Measurements from ENCODE around the gene LY6G6F.

LY6G6F gene

GRCh38 chr6:31676904-31677303, 29.8 kb upstream of the LY6G6F start:
- DNase-seq (ENCODE audit: low spot score), result no peak

GRCh38 chr6:31677955-31678354, 28.7 kb upstream of the LY6G6F start:
- DNase-seq (ENCODE audit: low spot score), result no peak

- peak; percentile 87 for DNase-seq (ENCODE audit: low spot score)
Measured at GRCh38 chr6:31680226-31681134, 26.2 kb upstream of the LY6G6F start, which contains the start of gene LY6G5C. LY6G5C (minus strand) TSS chr6:31681067; CDS start chr6:31680373, 694 bp downstream.

- no peak for DNase-seq (ENCODE audit: low spot score)
Measured at GRCh38 chr6:31681135-31681671, 25.5 kb upstream of the LY6G6F start.

- DNase-seq (ENCODE audit: low spot score), result no peak
Measured at GRCh38 chr6:31683591-31683990, 23.1 kb upstream of the LY6G6F start.

GRCh38 chr6:31686483-31686882, 20.2 kb upstream of the LY6G6F start:
- DNase-seq (ENCODE audit: low spot score), result no peak

- no peak for DNase-seq (ENCODE audit: low spot score)
Measured at GRCh38 chr6:31687321-31687720, 19.3 kb upstream of the LY6G6F start.

GRCh38 chr6:31687860-31688693, 18.6 kb upstream of the LY6G6F start:
- no peak for DNase-seq (ENCODE audit: low spot score)

- DNase-seq (ENCODE audit: low spot score), result no peak
Measured at GRCh38 chr6:31689249-31690110, 17.2 kb upstream of the LY6G6F start.

- DNase-seq (ENCODE audit: low spot score), result no peak
Measured at GRCh38 chr6:31690231-31691077, 16.2 kb upstream of the LY6G6F start.

GRCh38 chr6:31691078-31691463, 15.6 kb upstream of the LY6G6F start:
- DNase-seq (ENCODE audit: low spot score), result no peak

GRCh38 chr6:31691564-31692108, 15.0 kb upstream of the LY6G6F start:
- no peak for DNase-seq (ENCODE audit: low spot score)

- DNase-seq (ENCODE audit: low spot score), result no peak
Measured at GRCh38 chr6:31692353-31692752, 14.3 kb upstream of the LY6G6F start.

GRCh38 chr6:31692886-31693285, 13.8 kb upstream of the LY6G6F start:
- DNase-seq (ENCODE audit: low spot score), result no peak

- no peak for DNase-seq (ENCODE audit: low spot score)
Measured at GRCh38 chr6:31693535-31693934, 13.1 kb upstream of the LY6G6F start.

- no peak for DNase-seq (ENCODE audit: low spot score)
Measured at GRCh38 chr6:31697555-31697954, 9.1 kb upstream of the LY6G6F start.

GRCh38 chr6:31700740-31701401, 5.8 kb upstream of the LY6G6F start:
- no peak for DNase-seq (ENCODE audit: low spot score)

- DNase-seq (ENCODE audit: low spot score), result no peak
Measured at GRCh38 chr6:31701666-31702404, 4.8 kb upstream of the LY6G6F start.

GRCh38 chr6:31702405-31702818, 4.3 kb upstream of the LY6G6F start:
- no peak for DNase-seq (ENCODE audit: low spot score)

All from cerebellar cortex (tissue), 1 donor.